GM18520 (cell line): ENCODE results near the gene GCM1.
"Not testable (repeated sequence)": the region's sequence is repeated elsewhere in the genome, so short reads cannot be mapped to it uniquely, and the experiment has no call there.

ENCODE experiments used
- ATAC-seq: cut with Tn5 transposase; IDR thresholded peaks from one replicate; pipeline ENCODE4 v1.9.1; 2021; ENCODE audit not compliant: unreplicated experiment

Gene GCM1

GRCh38 chr6:53148684-53149083 lies at the start of gene GCM1:
GCM1 (minus strand) TSS chr6:53148841; CDS start chr6:53145632, 3,209 bp downstream.
- ATAC-seq, result no peak

DNA sequence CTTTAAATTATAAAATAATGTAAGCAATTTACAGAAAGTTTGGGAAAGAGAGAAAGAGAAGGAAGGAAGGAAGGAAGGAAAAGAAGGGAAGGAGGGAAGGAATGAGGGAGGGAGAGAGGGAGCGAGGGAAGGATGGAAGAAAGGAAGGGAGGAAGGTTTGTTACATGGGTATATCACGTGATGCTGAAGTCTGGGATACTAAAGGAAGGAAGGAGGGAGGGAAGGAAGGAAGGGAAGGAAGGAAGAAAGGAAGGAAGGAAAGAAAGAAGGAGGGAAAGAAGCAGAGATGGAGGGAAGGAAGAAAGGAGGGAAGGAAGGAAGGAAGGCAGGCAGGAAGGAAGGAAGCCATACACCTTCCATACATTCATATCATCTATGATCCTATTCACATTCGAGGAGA lies 48.9 kb upstream of the GCM1 start:
- no peak for ATAC-seq

DNA sequence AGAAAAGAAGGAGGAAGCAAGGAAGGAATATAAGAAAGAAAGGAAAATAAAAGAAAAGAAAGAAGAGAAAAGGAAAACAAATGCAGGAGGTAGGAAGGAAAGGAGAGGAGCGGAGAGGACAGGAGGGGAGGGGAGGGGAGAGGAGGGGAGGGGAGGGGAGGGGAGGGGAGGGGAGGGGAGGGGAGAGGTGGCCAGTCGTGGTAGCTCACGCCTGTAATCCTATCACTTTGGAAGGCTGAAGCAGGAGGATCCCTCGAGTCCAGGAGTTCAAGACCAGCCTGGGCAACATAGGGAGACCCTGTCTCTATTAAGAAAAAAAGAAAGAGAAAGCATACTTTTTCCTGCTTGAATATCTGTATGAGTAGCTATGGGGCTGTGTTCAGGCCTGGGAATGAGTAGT lies 46.4 kb upstream of the GCM1 start:
- ATAC-seq, result no peak

DNA sequence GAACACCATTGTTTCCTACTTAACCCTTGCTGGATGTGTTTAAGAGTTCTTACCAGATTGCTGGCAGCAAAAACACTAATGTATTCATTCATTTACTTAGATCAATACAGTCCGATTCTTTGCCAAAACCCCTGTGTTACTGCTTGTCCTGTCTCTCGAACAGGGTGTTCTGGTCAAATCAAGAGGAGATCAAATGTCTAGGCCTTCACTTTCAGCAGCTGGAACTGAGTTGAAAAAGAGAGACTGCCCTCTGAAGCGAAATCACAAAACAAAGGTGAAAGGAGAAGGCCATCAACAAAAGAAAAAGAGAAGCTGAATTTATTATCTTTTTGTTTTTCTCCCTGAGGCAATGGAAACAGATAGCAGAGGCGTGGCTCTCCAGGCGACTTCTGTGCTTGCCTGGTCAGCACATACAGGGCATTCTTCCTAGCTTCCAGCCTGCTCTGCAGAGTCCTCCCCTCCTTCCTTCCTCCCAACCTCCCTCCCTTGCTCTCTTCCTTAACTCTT lies 44.1 kb upstream of the GCM1 start:
- no peak for ATAC-seq

DNA sequence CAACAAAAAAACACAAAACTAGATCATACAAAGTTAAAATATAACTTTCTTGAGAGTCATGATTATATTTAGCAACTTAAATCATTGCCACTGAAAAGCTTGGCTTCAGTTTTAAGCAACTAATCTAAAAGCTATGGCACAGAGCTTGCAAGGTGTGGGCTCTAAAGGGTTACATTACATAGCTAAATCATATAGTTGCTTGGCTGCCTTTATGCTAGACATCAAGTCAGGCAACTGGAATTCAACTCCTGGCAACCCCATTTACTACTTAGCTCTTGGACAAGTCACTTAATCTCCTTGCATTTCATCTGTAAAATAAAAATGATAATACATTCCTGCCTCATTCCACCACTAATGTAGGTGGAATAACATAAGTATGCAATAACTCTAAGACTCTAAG lies 40.9 kb upstream of the GCM1 start:
- ATAC-seq, result no peak

DNA sequence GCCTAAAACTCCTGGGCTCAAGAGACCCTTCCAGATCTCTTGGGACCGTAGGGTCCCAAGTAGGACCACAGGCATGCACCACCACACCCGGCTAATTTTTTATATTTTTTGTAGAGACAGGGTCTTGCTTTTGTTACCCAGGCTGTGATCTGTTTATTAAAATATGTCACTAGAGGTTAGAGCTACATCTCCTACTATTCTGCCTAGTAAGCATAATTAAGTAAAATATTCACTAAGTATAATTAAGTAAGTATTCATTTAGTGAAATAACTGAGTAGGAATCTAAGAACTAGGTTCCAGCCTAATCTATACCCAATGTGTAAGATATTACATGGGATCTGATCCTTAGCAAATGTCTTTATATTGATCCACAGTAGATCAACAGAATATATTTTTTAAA lies 40.2 kb upstream of the GCM1 start:
- ATAC-seq, result no peak

DNA sequence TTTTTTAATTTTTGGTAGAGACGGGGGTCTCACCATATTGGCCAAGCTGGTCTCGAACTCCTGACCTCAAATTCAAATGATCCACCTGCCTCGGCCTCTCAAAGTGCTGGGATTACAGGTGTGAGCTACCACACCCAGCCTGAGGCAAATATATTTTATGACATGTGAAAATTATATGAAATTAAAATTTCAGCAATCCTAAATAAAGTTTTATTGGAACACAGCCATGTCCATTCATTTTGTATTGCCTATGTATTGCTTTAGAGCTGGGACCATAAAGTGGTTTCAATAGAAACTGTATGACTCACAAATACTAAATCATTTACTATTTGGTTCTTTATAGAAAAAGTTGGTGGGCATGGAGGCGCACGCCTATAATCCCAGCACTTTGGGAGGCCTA lies 32.0 kb upstream of the GCM1 start:
- ATAC-seq, result no peak

DNA sequence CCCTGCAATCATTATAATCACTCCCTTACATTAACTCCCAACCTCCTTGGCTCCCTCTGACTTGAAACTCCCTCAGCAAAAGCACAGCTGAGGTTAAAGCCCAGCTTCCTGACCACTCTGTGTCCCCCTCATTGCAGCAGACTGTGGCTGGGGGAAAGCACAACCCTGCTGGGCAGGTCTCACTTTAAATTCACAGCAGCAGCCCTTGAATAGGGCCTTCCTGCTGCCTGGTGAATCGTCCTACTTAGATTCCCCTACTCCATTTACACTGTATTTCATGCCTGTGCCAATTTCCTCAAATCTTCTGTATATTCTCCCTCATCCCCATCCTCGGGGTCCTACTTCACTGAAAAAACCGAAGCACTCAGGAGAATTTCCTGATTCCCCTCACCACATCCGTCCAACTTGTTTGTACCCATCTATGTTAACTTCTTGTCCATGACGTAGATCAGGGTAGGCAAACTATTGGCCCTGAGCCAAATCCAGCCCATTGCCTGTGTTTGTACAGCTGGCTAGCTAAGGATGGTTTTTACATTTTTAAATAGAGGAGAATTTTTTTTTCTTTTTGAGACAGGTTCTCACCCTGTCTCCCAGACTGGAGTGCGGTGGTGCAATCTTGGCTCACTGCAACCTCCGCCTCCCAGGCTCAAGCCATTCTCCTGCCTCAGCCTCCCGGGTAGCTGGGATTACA lies 31.5 kb upstream of the GCM1 start:
- no peak for ATAC-seq

- no peak for ATAC-seq
These were observed 30.3 kb upstream of the GCM1 start for GRCh38 chr6:53178837-53179432.

- no peak for ATAC-seq
These were observed 26.4 kb upstream of the GCM1 start for GRCh38 chr6:53175027-53175426.

- no peak for ATAC-seq
These were observed 23.8 kb upstream of the GCM1 start for GRCh38 chr6:53172468-53172803.

- ATAC-seq, result peak; percentile 90
These were observed 23.2 kb upstream of the GCM1 start for GRCh38 chr6:53171605-53172467.

- ATAC-seq, result no peak
These were observed 20.1 kb upstream of the GCM1 start for GRCh38 chr6:53168516-53169267.

DNA sequence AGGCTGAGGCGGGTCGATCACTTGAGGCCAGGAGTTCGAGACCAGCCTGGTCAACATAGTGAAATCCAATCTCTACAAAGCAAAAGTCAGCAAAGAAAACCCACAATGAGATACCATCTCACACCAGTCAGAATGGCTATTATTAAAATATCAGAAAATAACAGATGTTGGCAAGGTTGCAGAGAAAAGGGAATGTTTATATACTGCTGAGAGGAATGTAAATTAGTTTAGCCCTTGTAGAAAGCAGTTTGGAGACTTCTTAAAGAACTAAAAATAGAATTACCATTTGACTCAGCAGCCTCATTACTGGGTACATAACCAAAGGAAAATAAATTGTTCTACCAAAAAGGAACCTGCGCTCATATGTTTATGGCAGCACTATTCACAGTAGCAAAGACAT lies 16.7 kb upstream of the GCM1 start:
- ATAC-seq, result no peak

GRCh38 chr6:53162606-53163005 lies 14.0 kb upstream of the GCM1 start:
- no peak for ATAC-seq

DNA sequence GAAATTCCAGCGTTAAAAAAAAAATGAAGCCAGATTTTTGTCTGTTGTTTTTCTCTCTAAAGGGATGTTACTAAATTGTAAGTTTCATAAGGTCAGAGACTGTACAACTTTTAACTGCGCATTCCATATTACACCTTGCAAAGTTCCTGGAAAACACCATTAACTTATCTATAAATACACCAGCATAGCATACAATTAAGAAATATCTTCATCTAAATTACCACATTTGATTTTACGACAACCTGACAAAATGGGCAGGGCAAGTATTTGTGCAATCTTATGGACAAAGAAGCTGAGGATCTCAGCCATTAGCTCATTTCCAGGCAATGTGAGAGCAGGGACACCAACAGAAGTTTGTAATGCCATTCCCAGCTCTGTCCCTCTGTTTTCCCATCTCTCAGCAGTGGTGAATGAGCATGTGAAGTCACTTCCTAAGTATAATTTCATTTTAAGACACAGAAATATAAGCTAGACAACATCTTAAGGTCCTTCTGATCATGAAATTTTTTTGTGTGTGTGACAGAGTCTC lies 12.9 kb upstream of the GCM1 start:
- ATAC-seq, result no peak

DNA sequence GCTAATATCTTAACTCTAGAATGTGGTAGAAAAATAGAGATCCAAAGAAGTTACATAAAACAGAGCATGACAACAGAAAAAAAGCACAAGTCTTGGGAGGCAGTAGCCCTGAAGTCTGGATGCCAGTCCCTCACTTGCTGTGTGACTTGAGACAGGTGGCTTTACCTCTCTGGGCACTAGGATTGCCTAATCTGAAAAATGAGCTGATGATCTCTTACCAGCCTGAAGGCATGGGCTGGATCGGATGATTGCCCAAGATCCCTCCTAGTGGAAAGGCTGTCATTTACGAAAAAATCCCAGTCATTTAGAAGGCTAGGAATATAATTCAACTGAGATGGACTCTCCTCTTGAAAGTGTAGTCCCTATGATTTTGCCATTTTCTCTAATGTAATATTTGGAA lies 10.9 kb upstream of the GCM1 start:
- ATAC-seq, result no peak

- ATAC-seq, result not testable (repeated sequence)
These were observed 9.4 kb upstream of the GCM1 start for GRCh38 chr6:53158076-53158475.

- ATAC-seq, result not testable (repeated sequence)
These were observed 6.6 kb upstream of the GCM1 start for GRCh38 chr6:53155279-53155678.

DNA sequence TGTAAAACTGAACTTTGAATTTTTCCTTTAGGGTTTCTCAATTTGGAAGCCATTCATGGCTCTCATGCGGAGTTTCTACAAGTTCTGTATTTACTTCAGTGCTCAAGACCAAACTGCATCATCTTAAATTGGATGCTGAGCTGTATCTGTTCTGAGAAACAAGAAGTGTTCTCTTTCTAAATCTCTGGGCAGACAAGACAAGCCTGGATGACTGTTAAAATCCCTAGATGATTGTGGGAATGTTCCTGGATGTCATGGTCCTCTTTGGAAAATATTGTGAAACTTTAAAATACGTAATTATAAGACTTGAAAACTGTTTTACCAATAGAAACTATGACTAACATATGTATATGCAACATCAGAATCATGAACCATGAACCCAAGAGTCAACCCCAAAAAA lies 6.2 kb upstream of the GCM1 start:
- ATAC-seq, result no peak

DNA sequence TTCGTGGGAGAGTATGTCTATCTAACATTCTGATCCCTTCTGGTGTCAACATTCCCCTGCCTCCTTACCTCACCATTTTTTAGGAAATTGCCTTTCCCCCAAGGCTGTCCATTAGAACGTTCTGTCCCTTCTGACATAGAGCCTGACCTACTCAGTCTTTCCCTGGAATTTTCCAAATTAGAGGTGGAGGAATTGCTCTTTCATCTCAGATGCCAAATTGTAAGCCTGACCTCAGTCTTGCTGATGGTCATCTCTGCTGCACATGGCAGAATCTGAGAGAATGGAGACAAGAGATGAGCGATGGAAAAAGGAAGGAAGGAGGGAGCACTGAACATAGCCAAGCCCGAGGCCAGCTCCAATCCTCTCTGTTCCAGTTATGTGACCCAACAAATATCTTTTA lies 5.4 kb upstream of the GCM1 start:
- ATAC-seq, result no peak
